Sciatic nerve (tissue), 2 donors: Measurements from ENCODE around the gene OTOP2. TPM values are rescaled to one million over a fixed set of nuclear protein-coding genes. Genes with fewer than 3 reads are reported as not detected.
"Not testable (repeated sequence)": the region's sequence is repeated elsewhere in the genome, so short reads cannot be mapped to it uniquely, and the experiment has no call there.

Experiments used
- ATAC-seq: fragments of 200-7000 bp; cut with Tn5 transposase; one replicate; pipeline ENCODE4 v1.9.1; 2020; ENCODE audit warnings: mild to moderate bottlenecking, moderate library complexity
- DNase-seq: peaks from one replicate; pipeline ENCODE4 v3.0.0-alpha.2; 2020; ENCODE audit warnings: low spot score
- intact Hi-C: fragments of 100-400 bp; cut with DNase I; formaldehyde crosslinking; loops from one replicate; pipeline ENCODE4 v1.14.2; 2022
- total RNA-seq: library from RNA; stranded (reverse); fragmentation: NEBNext Ultra II Directional; extraction: Animal tissue kit (Norgen Biotek cat#: 25700); gene quantifications from one replicate; pipeline ENCODE4 v1.2.1, GENCODE V29; 2021
- donor health status: DM: no; HTN: no; CAD: no.
- donor health status: DM: no; HTN: no; CAD: no.

OTOP2 gene
- total RNA-seq, 1 donor from 2014 or later = not detected

GRCh38 chr17:74898376-74898946, 25.6 kb upstream of the OTOP2 start:
- ATAC-seq (no peak), DNase-seq (no peak)
- intact Hi-C loops = no loop called here

GRCh38 chr17:74900208-74900607, 23.9 kb upstream of the OTOP2 start:
- intact Hi-C loops = no loop called here
- no peak for DNase-seq
- no peak for ATAC-seq

- ATAC-seq (no peak), DNase-seq (no peak)
- intact Hi-C loops = no loop called here
Observed at GRCh38 chr17:74901353-74902135, 22.5 kb upstream of the OTOP2 start.

GRCh38 chr17:74903034-74903433, 21.0 kb upstream of the OTOP2 start:
- DNase-seq (no peak), ATAC-seq (no peak)
- intact Hi-C loops = no loop called here

- ATAC-seq = no peak
- no peak for DNase-seq
- intact Hi-C loops = no loop called here
Observed at GRCh38 chr17:74903671-74904070, 20.4 kb upstream of the OTOP2 start.

GRCh38 chr17:74904687-74905409, 19.2 kb upstream of the OTOP2 start:
- intact Hi-C loops = no loop called here
- DNase-seq (no peak), ATAC-seq (no peak)

GRCh38 chr17:74906214-74906793, 17.8 kb upstream of the OTOP2 start:
- ATAC-seq, DNase-seq, intact Hi-C loops: not testable (repeated sequence)

- intact Hi-C loops = no loop called here
- ATAC-seq = no peak
- no peak for DNase-seq
Observed at GRCh38 chr17:74907012-74907411, 17.1 kb upstream of the OTOP2 start.

GRCh38 chr17:74909097-74909496, 15.0 kb upstream of the OTOP2 start:
- DNase-seq, intact Hi-C loops, ATAC-seq: not testable (repeated sequence)

GRCh38 chr17:74911423-74911822, 12.7 kb upstream of the OTOP2 start:
- intact Hi-C loops = loop anchor here (10.0 kb wide), 1 partner anchor 1123 kb away; no protein-coding TSS in a partner anchor
- DNase-seq, ATAC-seq: not testable (repeated sequence)

GRCh38 chr17:74916136-74916850, 7.8 kb upstream of the OTOP2 start:
- no peak for DNase-seq
- intact Hi-C loops = loop anchor here (10.0 kb wide), 1 partner anchor 1119 kb away; no protein-coding TSS in a partner anchor
- no peak for ATAC-seq

- DNase-seq (no peak), ATAC-seq (no peak)
- intact Hi-C loops = loop anchor here (10.0 kb wide), 1 partner anchor 1118 kb away; no protein-coding TSS in a partner anchor
Observed at GRCh38 chr17:74916851-74917199, 7.2 kb upstream of the OTOP2 start.

GRCh38 chr17:74917430-74917829, 6.6 kb upstream of the OTOP2 start:
- ATAC-seq (no peak), DNase-seq (no peak)
- intact Hi-C loops = loop anchor here (10.0 kb wide), 1 partner anchor 1117 kb away; no protein-coding TSS in a partner anchor

- ATAC-seq (no peak), DNase-seq (no peak)
- intact Hi-C loops = loop anchor here (10.0 kb wide), 1 partner anchor 1116 kb away; no protein-coding TSS in a partner anchor
Observed at GRCh38 chr17:74918906-74919305, 5.2 kb upstream of the OTOP2 start.

- intact Hi-C loops = loop anchor here (10.0 kb wide), 1 partner anchor 1115 kb away; no protein-coding TSS in a partner anchor
- ATAC-seq (no peak), DNase-seq (no peak)
Observed at GRCh38 chr17:74919440-74920305, 4.4 kb upstream of the OTOP2 start.

GRCh38 chr17:74920306-74920620, 3.8 kb upstream of the OTOP2 start:
- ATAC-seq = no peak
- intact Hi-C loops = no loop called here

GRCh38 chr17:74920642-74921025, 3.4 kb upstream of the OTOP2 start:
- ATAC-seq = no peak
- intact Hi-C loops = no loop called here
- no peak for DNase-seq

More at GRCh38 chr17:74920306-74920620, 3.8 kb upstream of the OTOP2 start:
- no peak for DNase-seq
